Testis (tissue), 3 donors: ENCODE measurements around the gene PBX1. TPM values are rescaled to one million over a fixed set of nuclear protein-coding genes. Genes with fewer than 3 reads are reported as not detected.

Source experiments
- DNase-seq: peaks from one replicate; pipeline ENCODE4 v3.0.0-alpha.2; 2019
- H3K27ac ChIP-seq, 2 donors: fragments of 200-600 bp; sonication (generic); one replicate each; pipeline ENCODE4 v1.5.1; 2019
- H3K27me3 ChIP-seq: fragments of 200-600 bp; sonication (generic); one replicate; pipeline ENCODE4 v1.5.1; 2019
- H3K36me3 ChIP-seq: fragments of 200-600 bp; sonication (generic); one replicate; pipeline ENCODE4 v1.5.1; 2017; ENCODE audit warnings: low read depth; ENCODE audit errors: missing control alignments
- H3K4me1 ChIP-seq: fragments of 200-600 bp; sonication (generic); one replicate; pipeline ENCODE4 v1.5.1; 2019
- H3K4me3 ChIP-seq, 2 donors: fragments of 200-600 bp; sonication (generic); one replicate each; pipeline ENCODE4 v1.5.1; 2017 to 2019
- H3K9me3 ChIP-seq: fragments of 200-600 bp; sonication (generic); one replicate; pipeline ENCODE4 v1.5.1; 2017
- POLR2A ChIP-seq: fragments of 450-650 bp; IDR thresholded peaks from one replicate; pipeline ENCODE4 v1.6.1; 2017; ENCODE audit warnings: antibody characterized with exemption, mild to moderate bottlenecking, moderate library complexity
- WGBS, 2 donors: methylation state at CpG; one replicate each; pipeline ENCODE4 v1.1.5; 2018; 5-methylcytosine and 5-hydroxymethylcytosine counted together
- intact Hi-C: fragments of 100-400 bp; cut with DNase I; formaldehyde crosslinking; loops from one replicate; pipeline ENCODE4 v1.15.1; 2023; ENCODE audit warnings: low total_unique reads
- polyA plus RNA-seq: library from polyadenylated mRNA; stranded (reverse); fragments of 350-450 nt; fragmentation: Illumina TruSeq; extraction: RNeasy Lipid Tissue Mini Kit (QIAGEN cat#74804); gene quantifications from one replicate; pipeline ENCODE4 v1.2.3, GENCODE V29; 2014; ENCODE audit warnings: low read depth, low replicate concordance; ENCODE audit not compliant: insufficient read depth
- total RNA-seq, 2 donors: library from RNA; depleted of rRNA; stranded (reverse); fragments of >200 nt; gene quantifications; one replicate each; pipeline ENCODE4 v1.2.3, GENCODE V29; 2016
- TF ChIP-seq, protein P1 (sequence below), 3 experiments: fragments of 450-650 bp in 2 of 3; fragments of 200-600 bp in 1 of 3; sonication (generic) in 1 of 3; IDR thresholded peaks; one replicate each; pipeline ENCODE4 v1.5.1; 2016 to 2019; ENCODE audit warnings: antibody characterized with exemption in 3 of 3, mild to moderate bottlenecking in 2 of 3, moderate library complexity in 1 of 3

PBX1 gene
- total and polyA plus RNA-seq, 3 donors from 2014 or later, result 20.2 to 25.0 (median 20.3) TPM

DNA sequence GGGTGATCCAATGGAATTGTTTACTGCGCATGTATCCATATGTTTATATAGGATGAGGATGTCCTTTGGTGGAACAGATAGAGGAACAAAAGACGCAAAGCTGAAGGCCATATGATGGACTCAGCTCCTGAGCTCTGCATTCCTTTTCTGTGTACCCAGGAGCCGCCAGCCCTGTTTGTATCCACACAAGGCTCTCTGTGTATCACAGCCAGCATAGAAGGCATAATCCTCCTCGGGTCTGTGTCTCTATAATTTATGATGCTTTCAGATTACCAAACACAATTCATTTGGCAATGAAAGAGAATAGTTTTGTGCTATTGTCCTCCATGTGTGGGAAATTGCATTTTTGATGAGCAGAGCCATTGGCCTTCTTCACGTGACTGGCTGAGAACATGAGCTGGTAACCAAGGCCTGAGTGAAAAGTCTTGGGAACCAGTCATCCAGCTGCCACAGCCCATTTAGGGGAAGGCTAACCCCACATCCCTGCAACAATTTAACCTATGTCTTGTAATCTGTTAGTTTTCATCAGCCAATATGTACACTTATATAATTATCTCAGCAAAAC lies 119.2 kb downstream of the PBX1 start:
- no peak for TF ChIP-seq POLR2A
- TF ChIP-seq, protein P1, sequence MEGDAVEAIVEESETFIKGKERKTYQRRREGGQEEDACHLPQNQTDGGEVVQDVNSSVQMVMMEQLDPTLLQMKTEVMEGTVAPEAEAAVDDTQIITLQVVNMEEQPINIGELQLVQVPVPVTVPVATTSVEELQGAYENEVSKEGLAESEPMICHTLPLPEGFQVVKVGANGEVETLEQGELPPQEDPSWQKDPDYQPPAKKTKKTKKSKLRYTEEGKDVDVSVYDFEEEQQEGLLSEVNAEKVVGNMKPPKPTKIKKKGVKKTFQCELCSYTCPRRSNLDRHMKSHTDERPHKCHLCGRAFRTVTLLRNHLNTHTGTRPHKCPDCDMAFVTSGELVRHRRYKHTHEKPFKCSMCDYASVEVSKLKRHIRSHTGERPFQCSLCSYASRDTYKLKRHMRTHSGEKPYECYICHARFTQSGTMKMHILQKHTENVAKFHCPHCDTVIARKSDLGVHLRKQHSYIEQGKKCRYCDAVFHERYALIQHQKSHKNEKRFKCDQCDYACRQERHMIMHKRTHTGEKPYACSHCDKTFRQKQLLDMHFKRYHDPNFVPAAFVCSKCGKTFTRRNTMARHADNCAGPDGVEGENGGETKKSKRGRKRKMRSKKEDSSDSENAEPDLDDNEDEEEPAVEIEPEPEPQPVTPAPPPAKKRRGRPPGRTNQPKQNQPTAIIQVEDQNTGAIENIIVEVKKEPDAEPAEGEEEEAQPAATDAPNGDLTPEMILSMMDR (IDR thresholded peaks at IDR 0.05), result no peak
- 82 to 84% methylated on average over 5 of the region's 5 CpGs for WGBS, 2 donors
- no peak overlapping the region for H3K4me3 ChIP-seq
- no peaks in the 10 kb centered on the region for H3K4me1 ChIP-seq
- intact Hi-C loops, result no loop called here
- no peak for DNase-seq
- no peaks in the 10 kb centered on the region for H3K9me3 ChIP-seq
- H3K27ac ChIP-seq, result no peak overlapping the region
- H3K27me3 ChIP-seq, result no peaks in the 10 kb centered on the region
- H3K36me3 ChIP-seq, result no peaks in the 10 kb centered on the region

DNA sequence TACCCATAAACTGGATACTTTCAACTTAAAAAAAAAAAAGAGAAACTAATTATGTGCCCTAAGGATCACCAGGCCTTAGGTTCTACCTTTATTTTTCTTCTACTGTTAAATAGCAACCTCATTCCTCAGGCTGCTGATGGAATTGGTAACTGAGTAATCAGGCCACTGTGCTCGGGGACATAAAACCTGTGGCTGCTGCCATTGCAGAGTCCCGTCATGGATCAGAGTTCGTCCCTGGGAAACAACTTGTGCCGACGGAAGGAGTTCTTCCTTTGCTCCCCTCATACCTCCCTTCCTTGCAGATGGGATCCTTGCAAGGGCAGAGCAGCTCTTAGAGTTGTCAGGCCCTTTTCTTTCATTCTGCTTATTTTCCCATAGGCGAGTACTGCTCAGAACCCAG lies 123.6 kb downstream of the PBX1 start:
- intact Hi-C loops, result no loop called here
- Histone ChIP-seq H3K9me3 (no peaks in the 10 kb centered on the region), H3K36me3 (no peaks in the 10 kb centered on the region), H3K27ac (no peak overlapping the region), H3K27me3 (no peaks in the 10 kb centered on the region), H3K4me3 (no peak overlapping the region), H3K4me1 (no peaks in the 10 kb centered on the region)
- DNase-seq, result no peak
- no peak for TF ChIP-seq POLR2A
- TF ChIP-seq, protein P1 (IDR thresholded peaks at IDR 0.05), result no peak
- WGBS, 2 donors, result 90 to 99% methylated on average over 6 of the region's 6 CpGs

DNA sequence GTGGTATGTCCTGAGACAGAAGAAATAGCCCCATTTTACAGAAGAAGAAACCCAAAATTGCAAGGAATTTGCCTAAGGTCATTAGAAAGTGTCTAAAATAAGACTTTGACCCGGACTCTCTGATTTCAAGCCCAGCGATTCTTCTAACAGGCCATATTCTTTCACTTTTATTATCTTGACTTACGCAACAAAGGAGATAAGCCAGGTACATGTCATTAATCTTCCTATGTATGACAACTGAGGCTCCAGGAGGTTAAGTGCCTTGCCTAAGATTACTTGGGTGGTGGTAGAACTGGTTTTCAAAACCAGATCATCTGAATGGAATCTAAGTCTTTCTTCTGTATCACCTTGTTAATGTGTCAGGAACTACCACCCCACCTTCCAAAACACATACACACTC lies 124.3 kb downstream of the PBX1 start:
- TF ChIP-seq, protein P1 (IDR thresholded peaks at IDR 0.05), result no peak
- no peak for TF ChIP-seq POLR2A
- WGBS, 2 donors, result 86 to 90% methylated on average over 3 of the region's 3 CpGs

DNA sequence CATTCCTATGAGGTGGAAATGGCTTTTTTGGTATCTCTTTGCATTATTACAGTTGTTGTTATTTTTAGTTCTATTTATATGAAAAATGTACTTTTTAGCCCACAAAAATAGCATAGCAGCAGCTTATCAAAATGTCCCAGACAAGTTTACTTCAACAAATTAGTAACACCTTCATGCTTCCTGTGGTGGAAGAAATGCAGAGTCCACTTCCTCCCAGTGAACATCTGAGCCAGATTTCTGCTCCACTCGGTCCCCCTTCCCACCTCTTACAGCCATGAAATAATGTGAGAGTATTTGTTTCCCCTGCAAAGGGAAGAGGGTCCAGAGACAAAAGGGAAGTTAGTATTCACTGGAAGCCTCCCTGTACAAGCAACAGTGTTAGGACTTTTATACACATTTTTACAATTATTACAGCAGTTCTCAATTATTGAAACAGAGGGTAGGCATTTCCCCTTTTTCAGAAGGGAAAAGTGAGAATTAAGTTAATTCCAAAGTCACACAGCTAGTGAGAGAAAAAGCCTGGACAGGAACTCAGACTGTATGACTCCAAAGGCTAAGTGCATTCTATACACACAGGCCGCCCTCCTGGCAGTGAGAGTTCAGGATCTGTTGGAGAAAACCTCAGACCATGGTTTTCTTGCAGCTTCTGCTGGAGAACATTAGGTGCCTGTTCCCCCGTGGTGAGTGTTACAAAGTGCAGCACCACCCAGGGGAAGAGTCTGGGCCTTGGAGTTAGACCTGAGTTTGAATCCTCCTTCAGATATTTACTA lies 126.5 kb downstream of the PBX1 start:
- no peak for DNase-seq

More for the DNA sequence above, 124.3 kb downstream of the PBX1 start:
- Histone ChIP-seq H3K4me3 (no peak overlapping the region), H3K9me3 (no peaks in the 10 kb centered on the region), H3K27me3 (no peaks in the 10 kb centered on the region), H3K36me3 (no peaks in the 10 kb centered on the region), H3K4me1 (no peaks in the 10 kb centered on the region), H3K27ac (no peak overlapping the region)
- intact Hi-C loops, result no loop called here
- DNase-seq, result no peak

More for the DNA sequence above, 126.5 kb downstream of the PBX1 start:
- H3K27ac ChIP-seq, result no peak overlapping the region
- no peaks in the 10 kb centered on the region for H3K4me1 ChIP-seq
- no peak overlapping the region for H3K4me3 ChIP-seq
- 60 to 70% methylated on average over 3 of the region's 3 CpGs for WGBS, 2 donors
- no peaks in the 10 kb centered on the region for H3K9me3 ChIP-seq
- H3K36me3 ChIP-seq, result no peaks in the 10 kb centered on the region
- intact Hi-C loops, result no loop called here
- no peaks in the 10 kb centered on the region for H3K27me3 ChIP-seq
- TF ChIP-seq POLR2A, result no peak
- TF ChIP-seq, protein P1 (IDR thresholded peaks at IDR 0.05), result no peak
